Right lung (tissue), 5 donors: ENCODE results near the gene RNF151. TPM values are rescaled to one million over a fixed set of nuclear protein-coding genes. Genes with fewer than 3 reads are reported as not detected.
A peak's percentile ranks its signal among the peaks of the same experiment; 100 is the strongest.
"Not testable (repeated sequence)": the region's sequence is repeated elsewhere in the genome, so short reads cannot be mapped to it uniquely, and the experiment has no call there.

ENCODE experiments used
- DNase-seq, 2 donors: peaks; one replicate each; pipeline ENCODE4 v3.0.0-alpha.2; 2013
- polyA plus RNA-seq, 5 donors: library from polyadenylated mRNA; unstranded; fragments of 120-200 nt; gene quantifications; one replicate each; pipeline versions ENCODE4 v1.2.1 to v1.2.3, GENCODE V29; 2013; ENCODE audit warnings: inconsistent platforms in 1 of 5, low replicate concordance in 1 of 5; ENCODE audit not compliant: insufficient read length in 5 of 5, insufficient read depth in 1 of 5

The RNF151 gene
- polyA plus RNA-seq, 5 donors: 0.13 TPM; not detected in 4

DNA sequence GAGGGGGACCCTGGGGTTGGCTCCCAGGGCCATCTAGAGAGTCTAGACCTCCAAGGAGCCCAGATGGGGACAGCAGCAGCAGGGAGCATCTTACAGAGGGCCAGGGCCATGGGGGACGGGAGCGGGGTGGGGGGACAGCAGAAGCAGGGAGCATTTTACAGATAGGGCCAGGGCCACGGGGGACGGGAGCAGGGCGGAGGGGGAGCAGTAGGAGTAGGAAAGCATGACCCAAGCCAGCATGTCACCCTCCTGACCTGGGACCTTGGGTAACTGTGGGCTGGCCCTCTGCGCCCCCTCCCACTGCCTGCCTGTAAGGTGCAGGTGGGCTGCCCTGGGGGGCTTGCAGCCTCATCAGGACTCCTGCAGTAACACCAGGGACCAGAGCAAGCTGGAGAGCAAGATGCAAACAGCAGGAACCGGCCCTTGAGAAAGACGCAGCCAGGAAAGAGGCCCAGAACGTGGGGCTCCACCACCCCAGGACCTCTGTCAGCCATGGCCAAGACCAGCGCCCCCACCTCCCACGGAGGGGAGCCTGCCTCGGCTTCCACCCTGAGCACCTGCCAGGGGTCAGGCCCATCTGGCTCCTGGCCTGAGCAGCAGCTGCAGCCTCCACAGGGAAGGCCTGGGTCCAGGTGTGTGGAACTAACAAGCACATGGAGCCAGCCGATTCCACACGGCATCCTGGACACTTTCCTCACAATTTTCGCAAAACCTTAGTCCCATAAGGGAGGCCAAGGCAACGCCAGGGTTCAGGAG, 40.6 kb downstream of the RNF151 start:
- DNase-seq: no peak

DNA sequence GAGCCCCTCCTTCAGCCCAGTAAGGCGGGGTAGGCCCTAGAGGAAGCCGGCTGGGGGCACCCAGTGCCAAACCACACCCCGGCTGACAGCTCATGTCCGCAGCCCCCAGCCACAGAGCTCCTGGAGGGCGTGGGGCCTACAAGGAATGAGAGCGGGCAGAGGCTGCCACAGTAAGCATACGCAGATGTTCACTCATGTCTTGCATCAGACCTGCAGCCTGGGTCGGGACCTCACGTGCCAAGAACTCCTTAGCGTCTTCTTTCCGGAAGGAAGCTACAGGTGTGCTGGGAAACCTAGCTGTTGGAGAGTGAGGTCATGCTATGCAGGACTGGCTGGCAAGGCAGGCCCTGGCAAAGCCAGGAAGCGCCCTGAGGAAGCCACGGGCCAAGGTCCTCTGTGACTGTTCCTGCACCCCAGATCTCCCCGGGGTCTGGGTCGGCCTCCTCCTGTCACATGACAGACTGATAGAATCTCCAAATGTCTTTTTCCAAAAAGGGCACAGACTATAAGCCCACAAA, 41.4 kb downstream of the RNF151 start:
- no peak for DNase-seq

DNA sequence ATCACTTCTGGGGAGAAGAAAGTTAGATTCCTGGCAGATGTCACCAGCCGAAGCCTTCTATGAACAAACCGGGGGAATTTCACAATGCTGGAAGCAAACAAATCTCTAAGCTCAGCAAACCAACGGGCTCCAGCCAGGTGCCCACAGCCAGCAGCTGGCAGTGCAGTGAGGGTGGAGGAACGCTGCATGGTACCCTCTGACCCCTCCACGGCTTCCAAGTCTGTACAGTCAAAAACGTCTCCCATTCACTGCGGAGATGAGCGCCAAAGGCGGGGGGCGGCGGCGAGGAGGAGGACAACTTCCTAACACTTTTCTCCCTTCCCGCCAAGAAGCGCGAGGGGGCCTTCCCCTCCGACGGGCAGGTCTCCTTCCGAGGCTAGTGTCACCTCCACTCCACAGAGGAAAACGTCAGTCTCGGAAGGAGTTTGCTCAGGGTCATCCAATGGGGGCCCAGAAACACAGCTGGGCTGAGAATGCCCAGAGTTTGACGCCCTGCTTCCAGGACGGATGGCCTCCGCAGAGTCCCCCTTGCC, 42.0 kb downstream of the RNF151 start:
- no peak for DNase-seq

- DNase-seq: no peak
Observed at GRCh38 chr16:2009164-2009711, 42.6 kb downstream of the RNF151 start.

DNA sequence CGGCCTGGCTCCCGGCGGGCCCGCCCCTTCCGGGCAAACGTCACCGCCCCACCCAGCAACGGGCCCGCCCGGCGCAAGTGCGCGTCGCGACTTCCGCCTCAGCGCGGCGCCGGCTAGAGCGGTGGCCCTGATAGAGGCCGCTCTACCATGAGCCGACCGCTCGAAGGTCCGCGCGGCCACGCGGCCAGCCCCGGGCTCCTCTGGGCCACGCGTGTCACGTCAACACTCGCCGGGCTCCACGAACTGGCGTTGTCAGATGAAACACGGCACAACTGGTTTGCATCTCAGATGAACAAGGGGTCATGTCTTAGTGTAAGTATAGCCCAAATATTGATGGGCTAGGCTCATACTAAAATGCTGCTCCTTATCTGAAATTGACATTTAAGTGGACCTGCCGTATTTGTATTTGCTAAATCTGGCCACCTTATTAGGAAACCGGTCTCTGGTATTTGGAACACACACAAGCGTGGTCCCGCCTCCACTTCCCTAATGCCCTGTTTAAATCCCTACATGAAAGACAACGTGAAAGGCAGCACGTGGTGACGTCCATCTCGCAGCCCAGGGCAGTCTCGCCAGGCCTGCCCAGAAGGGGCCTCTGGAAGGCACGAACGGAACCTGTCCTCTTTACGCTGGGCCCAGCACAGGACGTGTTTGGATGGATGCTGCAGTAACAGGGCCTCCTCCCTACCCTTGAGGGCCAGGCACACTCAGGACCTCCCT, 43.3 kb downstream of the RNF151 start, which contains the start of gene ZNF598:
ZNF598 (minus strand) TSS at position 31 of the 720 bp plus-strand sequence.
- peak; percentile 84 to 86 for DNase-seq

DNA sequence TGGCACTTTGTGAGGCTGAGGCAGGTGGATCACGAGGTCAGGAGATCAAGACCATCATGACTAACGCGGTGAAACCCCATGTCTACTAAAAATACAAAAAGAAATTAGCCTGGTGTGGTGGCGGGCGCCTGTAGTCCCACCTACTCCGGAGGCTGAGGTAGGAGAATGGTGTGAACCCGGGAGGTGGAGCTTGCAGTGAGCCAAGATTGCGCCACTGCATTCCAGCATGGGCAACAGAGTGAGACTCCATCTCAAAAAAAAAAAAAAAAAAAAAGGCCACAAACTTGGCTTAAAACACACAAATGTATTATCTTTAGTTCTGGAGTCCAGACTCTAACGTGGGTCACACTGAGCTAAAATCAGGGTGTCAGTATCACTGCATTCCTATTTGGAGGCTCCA, 45.1 kb downstream of the RNF151 start:
- not testable (repeated sequence) for DNase-seq

- DNase-seq: no peak
Observed at GRCh38 chr16:2013527-2013926, 46.9 kb downstream of the RNF151 start.

- no peak for DNase-seq
Observed at GRCh38 chr16:2015117-2015946, 48.7 kb downstream of the RNF151 start.

GRCh38 chr16:2015947-2016208, 49.2 kb downstream of the RNF151 start:
- no peak for DNase-seq

- DNase-seq: no peak
Observed at GRCh38 chr16:2016407-2016922, 49.8 kb downstream of the RNF151 start.

Other genes starting within 250 kb of the RNF151 start
- 10 to 100 TPM; 16.6 to 56.6 (median 30.3) TPM for gene NME3, start 195.3 kb upstream of the RNF151 start, polyA plus RNA-seq
- 10 to 100 TPM in 1 of 5 donors, 1 to 10 TPM in 4; 6.7 to 10.5 (median 7.8) TPM for gene EME2, start 194.0 kb upstream of the RNF151 start, polyA plus RNA-seq
- 10 to 100 TPM; 51.5 to 82.1 (median 57.4) TPM for gene MRPS34, start 193.7 kb upstream of the RNF151 start, polyA plus RNA-seq
- 10 to 100 TPM; 24.0 to 47.3 (median 35.9) TPM for gene SPSB3, start 184.3 kb upstream of the RNF151 start, polyA plus RNA-seq
- 10 to 100 TPM; 26.4 to 71.8 (median 40.8) TPM for gene NUBP2, start 183.9 kb upstream of the RNF151 start, polyA plus RNA-seq
- gene IGFALS, start 173.2 kb upstream of the RNF151 start, polyA plus RNA-seq: 1 to 10 TPM; 1.1 to 4.2 (median 2.4) TPM
- gene HAGH, start 140.0 kb upstream of the RNF151 start, polyA plus RNA-seq: 10 to 100 TPM; 20.1 to 32.2 (median 26.6) TPM
- 10 to 100 TPM; 16.2 to 25.2 (median 16.9) TPM for gene FAHD1, start 139.7 kb upstream of the RNF151 start, polyA plus RNA-seq
- gene MEIOB, start 94.7 kb upstream of the RNF151 start, polyA plus RNA-seq: under 1 TPM; 0.23 to 0.86 (median 0.51) TPM
- under 1 TPM; 0.09 to 0.40 (median 0.18) TPM for gene HS3ST6, start 48.4 kb upstream of the RNF151 start, polyA plus RNA-seq
- gene MSRB1, start 23.7 kb upstream of the RNF151 start, polyA plus RNA-seq: 10 to 100 TPM; 11.8 to 22.8 (median 14.9) TPM
- gene RPL3L, start 12.2 kb upstream of the RNF151 start, polyA plus RNA-seq: 1 to 10 TPM in 1 of 5 donors, under 1 TPM in 4; 0.05 to 2.0 (median 0.18) TPM
- gene NDUFB10, start 7.3 kb upstream of the RNF151 start, polyA plus RNA-seq: 100 to 1,000 TPM in 1 of 5 donors, 10 to 100 TPM in 4; 78.0 to 123 (median 87.7) TPM
- 1,000 to 10,000 TPM; 2,201 to 2,837 (median 2,396) TPM for gene RPS2, start 2.0 kb upstream of the RNF151 start, polyA plus RNA-seq
- gene TBL3, start 5.2 kb downstream of the RNF151 start, polyA plus RNA-seq: 10 to 100 TPM; 22.8 to 42.3 (median 28.9) TPM
- gene NOXO1, start 14.6 kb downstream of the RNF151 start, polyA plus RNA-seq: under 1 TPM in 4 of 5 donors, not detected in 1; 0.18 to 0.57 (median 0.39) TPM
- 10 to 100 TPM; 17.0 to 28.1 (median 21.1) TPM for gene GFER, start 17.3 kb downstream of the RNF151 start, polyA plus RNA-seq
- under 1 TPM; 0.46 to 0.80 (median 0.65) TPM for gene SYNGR3, start 23.1 kb downstream of the RNF151 start, polyA plus RNA-seq
- 10 to 100 TPM; 11.9 to 32.1 (median 19.9) TPM for gene ZNF598, start 43.0 kb downstream of the RNF151 start, polyA plus RNA-seq
- gene NPW, start 52.9 kb downstream of the RNF151 start, polyA plus RNA-seq: 1 to 10 TPM; 1.1 to 7.9 (median 2.3) TPM
- gene NHERF2, start 60.0 kb downstream of the RNF151 start, polyA plus RNA-seq: 100 to 1,000 TPM in 2 of 5 donors, 10 to 100 TPM in 3; 63.1 to 196 (median 91.8) TPM
- gene NTHL1, start 81.0 kb downstream of the RNF151 start, polyA plus RNA-seq: 10 to 100 TPM; 21.0 to 41.2 (median 26.9) TPM
- gene TSC2, start 81.1 kb downstream of the RNF151 start, polyA plus RNA-seq: 100 to 1,000 TPM; 100 to 149 (median 120) TPM
- 100 to 1,000 TPM in 3 of 5 donors, 10 to 100 TPM in 2; 66.7 to 168 (median 123) TPM for gene PKD1, start 169.0 kb downstream of the RNF151 start, polyA plus RNA-seq
- gene RAB26, start 181.8 kb downstream of the RNF151 start, polyA plus RNA-seq: 1 to 10 TPM; 1.0 to 1.8 (median 1.5) TPM
- 10 to 100 TPM; 41.0 to 62.8 (median 45.7) TPM for gene TRAF7, start 188.9 kb downstream of the RNF151 start, polyA plus RNA-seq
- under 1 TPM; 0.16 to 0.85 (median 0.50) TPM for gene CASKIN1, start 229.7 kb downstream of the RNF151 start, polyA plus RNA-seq
- gene MLST8, start 238.6 kb downstream of the RNF151 start, polyA plus RNA-seq: 10 to 100 TPM; 32.3 to 48.6 (median 33.9) TPM
- 1 to 10 TPM; 2.6 to 9.0 (median 5.8) TPM for gene BRICD5, start 244.0 kb downstream of the RNF151 start, polyA plus RNA-seq
- 10 to 100 TPM in 1 of 5 donors, 1 to 10 TPM in 4; 7.2 to 13.3 (median 9.1) TPM for gene PGP, start 248.0 kb downstream of the RNF151 start, polyA plus RNA-seq